Esophagus muscularis mucosa (tissue), 4 donors: ENCODE results near the gene PSMA2. TPM values are rescaled to one million over a fixed set of nuclear protein-coding genes. Genes with fewer than 3 reads are reported as not detected.
A peak's percentile ranks its signal among the peaks of the same experiment; 100 is the strongest.

Experiments used
- DNase-seq: peaks from one replicate; pipeline ENCODE4 v3.0.0-alpha.2; 2017; ENCODE audit errors: extremely low spot score
- H3K27ac ChIP-seq, 4 donors: fragments of 200-600 bp; sonication (generic); replicated peaks in 1 of 4; 1 replicate in 3 of 4; 2 replicates in 1 of 4; pipeline ENCODE4 v1.5.1; 2016 to 2019; ENCODE audit warnings: mild to moderate bottlenecking in 1 of 4
- H3K27me3 ChIP-seq, 4 donors: fragments of 200-600 bp; sonication (generic); one replicate each; pipeline versions ENCODE4 v1.5.1 to v1.6.0; 2016 to 2019
- H3K36me3 ChIP-seq, 4 donors: fragments of 200-600 bp; sonication (generic); one replicate each; pipeline ENCODE4 v1.5.1; 2016 to 2019
- H3K4me1 ChIP-seq, 4 donors: fragments of 200-600 bp; sonication (generic); one replicate each; pipeline ENCODE4 v1.5.1; 2016 to 2019
- H3K4me3 ChIP-seq, 4 donors: fragments of 200-600 bp; sonication (generic); 1 replicate in 2 of 4; 2 replicates in 2 of 4; pipeline ENCODE4 v1.5.1; 2016 to 2019; ENCODE audit warnings: mild to moderate bottlenecking in 4 of 4, moderate library complexity in 1 of 4
- H3K9me3 ChIP-seq, 4 donors: fragments of 200-600 bp; sonication (generic); 1 replicate in 3 of 4; 2 replicates in 1 of 4; pipeline ENCODE4 v1.5.1; 2016 to 2019
- EP300 ChIP-seq: sonication (generic); formaldehyde crosslinking; IDR thresholded peaks from one replicate; pipeline ENCODE4 v1.6.1; 2017; ENCODE audit warnings: antibody characterized with exemption
- POLR2A ChIP-seq: fragments of 450-650 bp; IDR thresholded peaks from one replicate; pipeline ENCODE4 v1.6.1; 2017; ENCODE audit warnings: antibody characterized with exemption, moderate library complexity, mild to moderate bottlenecking, low read depth
- POLR2AphosphoS5 ChIP-seq, 2 donors: sonication (generic); formaldehyde crosslinking; IDR thresholded peaks; one replicate each; pipeline ENCODE4 v1.6.1; 2017; ENCODE audit warnings: antibody characterized with exemption in 2 of 2
- WGBS: methylation state at CpG from one replicate; pipeline ENCODE4 v1.1.5; 2018; 5-methylcytosine and 5-hydroxymethylcytosine counted together
- intact Hi-C: fragments of 100-400 bp; cut with DNase I; formaldehyde crosslinking; loops from one replicate; pipeline ENCODE4 v1.15.1; 2023
- total RNA-seq, 4 donors: library from RNA; depleted of rRNA; stranded (reverse); fragments of >200 nt; gene quantifications; one replicate each; pipeline versions ENCODE4 v1.1.0 to v1.2.1, GENCODE V29; 2016
- TF ChIP-seq, protein P1 (sequence below), 3 experiments: fragments of 200-600 bp in 2 of 3; fragments of 450-650 bp in 1 of 3; sonication (generic) in 2 of 3; IDR thresholded peaks; one replicate each; pipeline ENCODE4 v1.5.1; 2017 to 2019; ENCODE audit warnings: antibody characterized with exemption in 3 of 3, mild to moderate bottlenecking in 2 of 3, moderate library complexity in 1 of 3

The PSMA2 gene
- total RNA-seq, 4 donors from 2014 or later = 29.7 to 73.5 (median 57.7) TPM

DNA sequence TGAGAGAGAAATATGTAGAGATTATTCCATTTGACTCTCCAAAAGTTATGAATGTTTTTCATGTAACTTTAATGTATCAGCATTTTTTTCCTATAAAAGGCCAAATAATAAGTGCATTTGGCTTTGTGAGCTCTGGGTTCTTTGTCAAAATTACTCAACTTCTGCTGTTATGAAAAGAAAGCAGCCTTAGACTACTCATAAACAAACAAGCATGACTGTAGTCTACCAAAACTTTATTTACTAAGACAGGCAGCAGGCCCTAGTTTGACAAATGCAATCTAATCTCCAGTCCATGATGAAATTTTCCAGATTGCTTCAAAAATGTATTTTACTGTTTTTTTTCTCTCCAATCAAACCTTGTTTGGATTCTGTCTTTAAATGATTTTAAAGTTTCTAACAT lies 46.5 kb upstream of the PSMA2 start:
- Histone ChIP-seq H3K4me3 (no peak overlapping the region), H3K27ac (no peak overlapping the region), H3K4me1 (peaks cover 1 to 3% (median 2%) of the 10 kb centered on the region in 4 donors), H3K27me3 (no peaks in the 10 kb centered on the region), H3K36me3 (no peaks in the 10 kb centered on the region), H3K9me3 (peaks cover 0 to under 1% (median 0%) of the 10 kb centered on the region in 4 donors)
- TF ChIP-seq POLR2A = no peak
- intact Hi-C loops = no loop called here
- DNase-seq = no peak

DNA sequence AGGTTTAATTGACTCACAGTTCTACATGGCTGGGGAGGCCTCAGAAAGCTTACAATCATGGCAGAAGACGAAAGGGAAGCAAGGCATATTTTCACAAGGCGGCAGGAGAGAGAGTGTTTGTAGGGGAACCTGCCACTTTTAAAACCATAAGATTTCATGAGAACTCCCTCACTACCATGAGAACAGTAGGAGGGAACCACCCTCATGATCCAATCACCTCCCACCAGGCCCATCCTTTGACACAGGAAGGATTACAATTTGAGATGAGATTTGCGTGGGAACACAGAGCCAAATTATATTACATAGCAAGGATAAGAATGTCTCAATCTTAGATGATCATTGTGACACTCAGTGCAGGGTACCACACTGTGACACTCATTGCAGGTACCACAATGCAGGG lies 44.4 kb upstream of the PSMA2 start:
- WGBS = 89% methylated on average over 3 of the region's 3 CpGs
- Histone ChIP-seq H3K9me3 (no peaks in the 10 kb centered on the region), H3K27me3 (no peaks in the 10 kb centered on the region), H3K27ac (no peak overlapping the region), H3K4me1 (peaks cover 11 to 17% (median 13%) of the 10 kb centered on the region in 4 donors), H3K4me3 (no peak overlapping the region), H3K36me3 (no peaks in the 10 kb centered on the region)
- DNase-seq = no peak
- intact Hi-C loops = no loop called here
- TF ChIP-seq POLR2AphosphoS5 (IDR thresholded peaks at IDR 0.05) (no peak), EP300 (no peak), POLR2A (no peak)
- TF ChIP-seq, protein P1, sequence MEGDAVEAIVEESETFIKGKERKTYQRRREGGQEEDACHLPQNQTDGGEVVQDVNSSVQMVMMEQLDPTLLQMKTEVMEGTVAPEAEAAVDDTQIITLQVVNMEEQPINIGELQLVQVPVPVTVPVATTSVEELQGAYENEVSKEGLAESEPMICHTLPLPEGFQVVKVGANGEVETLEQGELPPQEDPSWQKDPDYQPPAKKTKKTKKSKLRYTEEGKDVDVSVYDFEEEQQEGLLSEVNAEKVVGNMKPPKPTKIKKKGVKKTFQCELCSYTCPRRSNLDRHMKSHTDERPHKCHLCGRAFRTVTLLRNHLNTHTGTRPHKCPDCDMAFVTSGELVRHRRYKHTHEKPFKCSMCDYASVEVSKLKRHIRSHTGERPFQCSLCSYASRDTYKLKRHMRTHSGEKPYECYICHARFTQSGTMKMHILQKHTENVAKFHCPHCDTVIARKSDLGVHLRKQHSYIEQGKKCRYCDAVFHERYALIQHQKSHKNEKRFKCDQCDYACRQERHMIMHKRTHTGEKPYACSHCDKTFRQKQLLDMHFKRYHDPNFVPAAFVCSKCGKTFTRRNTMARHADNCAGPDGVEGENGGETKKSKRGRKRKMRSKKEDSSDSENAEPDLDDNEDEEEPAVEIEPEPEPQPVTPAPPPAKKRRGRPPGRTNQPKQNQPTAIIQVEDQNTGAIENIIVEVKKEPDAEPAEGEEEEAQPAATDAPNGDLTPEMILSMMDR (IDR thresholded peaks at IDR 0.05) = no peak

DNA sequence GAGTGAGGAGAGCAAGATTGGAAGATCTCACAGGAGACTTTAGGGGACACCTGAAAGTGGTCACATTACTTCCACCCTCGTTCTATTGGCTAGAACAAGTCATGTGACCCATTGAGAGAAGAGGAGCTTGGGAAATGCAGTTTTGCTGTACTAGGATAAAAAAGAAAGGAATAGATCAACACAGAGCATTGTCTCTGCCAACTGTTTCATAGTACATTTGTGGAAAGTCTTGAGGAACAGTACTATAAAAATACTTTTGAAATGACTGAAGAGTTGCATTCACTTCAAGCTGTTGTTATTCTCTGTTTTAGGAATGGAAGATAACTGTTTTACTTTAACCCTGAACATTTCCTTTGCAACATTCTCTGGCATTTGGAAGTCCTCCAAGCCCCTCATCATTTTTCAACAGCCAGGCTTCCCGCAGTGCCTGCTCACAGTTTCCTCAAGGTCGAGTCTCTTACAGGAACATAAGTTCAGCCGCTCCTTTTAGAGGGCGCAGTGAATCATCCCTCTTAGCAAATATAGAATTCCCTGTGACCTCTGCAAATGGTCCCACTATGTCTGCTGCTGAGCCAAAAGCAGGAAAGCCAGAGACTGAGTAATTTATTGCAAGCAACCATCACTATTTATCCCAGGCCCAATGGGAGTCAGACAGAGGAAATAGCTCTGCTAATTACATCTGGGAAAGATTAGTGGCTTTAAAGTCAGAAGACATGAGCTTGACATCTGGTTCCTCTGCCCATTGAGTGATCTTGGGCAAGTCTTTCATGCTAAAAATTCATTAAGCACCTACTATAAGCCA lies 40.9 kb upstream of the PSMA2 start:
- 28% methylated on average over 5 of the region's 5 CpGs for WGBS
- intact Hi-C loops = no loop called here
- Histone ChIP-seq H3K4me3 (no peak overlapping the region), H3K27me3 (no peaks in the 10 kb centered on the region), H3K36me3 (no peaks in the 10 kb centered on the region), H3K9me3 (no peaks in the 10 kb centered on the region), H3K27ac (peak overlapping the region; percentile 56 to 69 (median 62)), H3K4me1 (peaks cover 11 to 17% (median 13%) of the 10 kb centered on the region in 4 donors)
- TF ChIP-seq POLR2A (no peak), POLR2AphosphoS5 (IDR thresholded peaks at IDR 0.05) (peak; percentile 43 to 78), EP300 (peak; percentile 31)
- no peak for DNase-seq

DNA sequence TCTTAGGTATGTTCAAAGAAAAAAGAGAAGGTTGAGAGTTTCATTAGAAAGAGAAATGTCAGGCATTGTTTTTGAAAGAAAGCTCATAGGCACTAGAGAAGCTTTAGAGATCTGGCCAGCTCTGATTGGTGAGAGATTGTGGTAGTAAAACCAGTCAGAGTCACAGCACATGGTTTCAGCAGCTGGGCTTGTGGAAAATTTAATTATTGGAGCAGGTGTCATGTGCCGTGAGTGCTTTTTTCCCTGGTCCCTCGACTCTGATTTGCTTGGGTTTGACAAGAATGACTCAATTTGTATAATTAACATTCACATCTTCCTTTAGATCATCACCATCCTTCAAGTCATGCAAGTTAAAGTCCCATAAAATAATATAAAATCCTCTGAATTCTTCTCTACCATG lies 35.4 kb upstream of the PSMA2 start:
- no peak overlapping the region for H3K27ac ChIP-seq
- H3K27me3 ChIP-seq = no peaks in the 10 kb centered on the region
- peaks cover 1 to 17% (median 2%) of the 10 kb centered on the region in 4 donors for H3K4me1 ChIP-seq
- DNase-seq = no peak
- no peaks in the 10 kb centered on the region for H3K9me3 ChIP-seq
- 86% methylated on average over 2 of the region's 2 CpGs for WGBS
- TF ChIP-seq, protein P1 (IDR thresholded peaks at IDR 0.05) = no peak
- TF ChIP-seq EP300 (no peak), POLR2AphosphoS5 (IDR thresholded peaks at IDR 0.05) (no peak), POLR2A (no peak)
- no peaks in the 10 kb centered on the region for H3K36me3 ChIP-seq
- H3K4me3 ChIP-seq = no peak overlapping the region
- intact Hi-C loops = no loop called here

DNA sequence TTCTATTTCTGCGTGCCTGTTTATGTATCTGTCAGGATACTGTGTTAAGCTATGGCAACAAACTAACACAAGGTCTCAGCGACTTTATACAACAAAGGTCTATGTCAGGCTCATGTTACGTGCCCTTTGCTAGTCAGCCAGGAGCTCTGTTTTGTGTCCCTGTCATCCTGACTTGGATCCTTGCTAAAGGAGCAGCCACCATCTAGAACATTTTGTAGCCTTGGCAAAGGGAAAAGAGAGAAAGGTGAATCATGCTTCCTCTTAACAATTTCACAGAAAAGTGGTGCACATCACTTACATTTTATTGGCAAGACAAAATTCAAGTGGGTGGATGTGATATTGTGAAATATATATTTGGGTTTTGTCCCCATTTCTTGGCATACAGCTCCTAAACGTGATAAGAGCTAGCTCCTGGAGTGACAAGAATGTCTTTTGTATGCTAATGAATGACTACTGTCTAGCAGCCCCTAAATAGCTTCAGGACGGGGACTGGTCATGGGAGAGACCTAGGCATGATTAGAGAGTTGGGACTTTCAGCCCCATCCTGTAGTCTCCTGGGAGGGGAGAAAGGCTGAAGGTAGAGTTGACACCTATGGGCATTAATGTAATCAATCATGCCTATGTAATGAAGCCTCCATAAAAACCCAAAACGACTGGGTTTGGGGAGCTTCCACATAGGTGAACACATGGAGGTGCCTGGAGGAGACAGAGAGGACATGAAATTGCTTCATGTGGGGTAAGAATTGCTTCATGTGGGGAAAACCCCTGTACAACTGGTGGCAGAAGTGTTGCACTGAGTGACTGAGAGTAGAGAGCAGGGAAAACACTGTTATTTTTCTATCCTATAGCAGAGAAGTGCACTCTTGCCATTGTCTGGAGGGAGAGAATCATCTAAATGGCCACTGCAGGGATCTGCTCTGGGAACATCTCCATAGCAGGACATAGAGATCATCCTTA lies 33.2 kb upstream of the PSMA2 start:
- no peak for DNase-seq
- H3K9me3 ChIP-seq = no peaks in the 10 kb centered on the region

DNA sequence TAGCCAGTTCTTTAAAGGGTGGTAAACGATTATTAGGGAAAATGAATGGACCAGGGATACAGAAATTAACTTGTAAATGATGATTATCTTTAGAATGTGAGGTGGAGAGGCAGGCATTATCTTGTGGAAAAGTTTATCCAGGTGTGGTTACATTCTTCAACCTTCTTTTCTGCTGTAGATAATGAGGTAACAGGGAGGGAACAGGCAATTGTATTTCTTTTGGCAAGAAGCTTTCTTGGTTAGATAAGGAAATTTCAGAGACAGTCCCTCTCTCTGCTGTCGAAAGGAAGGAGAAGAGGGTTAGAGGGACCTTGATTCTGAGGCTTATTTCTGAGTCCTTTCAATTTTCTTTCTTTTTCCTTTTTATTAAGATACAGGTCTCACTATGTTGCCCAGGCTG lies 32.3 kb upstream of the PSMA2 start:
- intact Hi-C loops = no loop called here
- Histone ChIP-seq H3K9me3 (no peaks in the 10 kb centered on the region), H3K27me3 (no peaks in the 10 kb centered on the region), H3K36me3 (no peaks in the 10 kb centered on the region), H3K27ac (peak overlapping the region in 1 of 4 donors; percentile 27), H3K4me1 (peaks cover 0 to 14% (median 0%) of the 10 kb centered on the region in 4 donors), H3K4me3 (no peak overlapping the region)
- 77% methylated on average over 2 of the region's 2 CpGs for WGBS
- DNase-seq = no peak
- no peak for TF ChIP-seq POLR2AphosphoS5 (IDR thresholded peaks at IDR 0.05)
- no peak for TF ChIP-seq POLR2A
- TF ChIP-seq, protein P1 (IDR thresholded peaks at IDR 0.05) = no peak
- no peak for TF ChIP-seq EP300

More for the DNA sequence above, 33.2 kb upstream of the PSMA2 start:
- Histone ChIP-seq H3K4me3 (no peak overlapping the region), H3K27me3 (no peaks in the 10 kb centered on the region), H3K36me3 (no peaks in the 10 kb centered on the region), H3K27ac (peak overlapping the region in 2 of 4 donors; percentile 6 to 27), H3K4me1 (peaks cover 0 to 14% (median 0%) of the 10 kb centered on the region in 4 donors)
- intact Hi-C loops = no loop called here
- TF ChIP-seq POLR2AphosphoS5 (IDR thresholded peaks at IDR 0.05) = peak; percentile 32 to 73
- TF ChIP-seq EP300 = no peak
- 46% methylated on average over 6 of the region's 6 CpGs for WGBS
